Measurements from ENCODE around the gene DOCK4.

Gene DOCK4

DNA sequence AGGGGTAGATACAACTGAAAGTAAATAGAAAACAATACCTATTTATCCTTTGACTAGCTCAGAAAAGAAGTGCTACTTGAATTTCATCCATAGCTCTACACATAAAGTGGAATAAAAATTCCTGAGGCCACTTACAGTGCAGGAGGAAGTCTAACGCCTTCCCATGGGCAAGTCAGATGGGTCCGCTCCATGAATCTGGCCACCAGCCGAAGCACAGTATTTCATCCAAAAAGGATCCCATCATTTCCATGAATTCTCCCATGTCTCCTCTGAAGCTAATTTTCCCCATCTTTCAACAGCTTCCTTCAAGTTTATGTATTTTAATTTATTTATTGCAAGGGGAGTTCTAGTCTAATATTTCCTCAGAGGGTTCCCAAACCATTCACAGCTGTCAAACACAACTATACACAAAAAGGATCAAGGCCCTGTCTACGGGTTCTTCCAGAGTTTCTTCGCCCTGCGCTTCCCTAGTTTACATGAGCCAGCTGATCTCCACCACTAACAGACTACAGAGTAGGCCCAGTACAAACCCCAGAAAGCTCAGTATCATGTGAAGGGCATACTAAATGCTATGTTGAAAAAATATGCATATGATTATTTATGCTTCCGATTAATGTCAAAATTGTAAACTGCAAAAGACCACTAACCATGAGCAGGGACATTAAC lies 184.7 kb downstream of the DOCK4 start:
- no peaks in the 10 kb centered on the region for H3K9me2 ChIP-seq (replicated peaks; ENCODE audit: insufficient read depth, low read length)
- H3K4me3 ChIP-seq (ENCODE audit: insufficient read depth, low read length, poor library complexity, severe bottlenecking), result no peak overlapping the region
- H3K27me3 ChIP-seq (ENCODE audit: low read length), result no peaks in the 10 kb centered on the region
- H3K9me3 ChIP-seq (ENCODE audit: insufficient read depth, low read length), result no peaks in the 10 kb centered on the region
- H4K20me1 ChIP-seq (ENCODE audit: low read depth, low read length), result no peaks in the 10 kb centered on the region
- no peak overlapping the region for H2AFZ ChIP-seq (ENCODE audit: low read depth, low read length, severe bottlenecking)
- H3K4me2 ChIP-seq (ENCODE audit: low read depth, low read length, poor library complexity, severe bottlenecking), result no peak overlapping the region
- no peak overlapping the region for H3K27ac ChIP-seq (ENCODE audit: low read depth, low read length)
- H3F3A ChIP-seq (ENCODE audit: insufficient read depth), result no peaks in the 10 kb centered on the region
- no peaks in the 10 kb centered on the region for H3K79me2 ChIP-seq (ENCODE audit: insufficient read depth, low read length)
- TF ChIP-seq, protein P1, sequence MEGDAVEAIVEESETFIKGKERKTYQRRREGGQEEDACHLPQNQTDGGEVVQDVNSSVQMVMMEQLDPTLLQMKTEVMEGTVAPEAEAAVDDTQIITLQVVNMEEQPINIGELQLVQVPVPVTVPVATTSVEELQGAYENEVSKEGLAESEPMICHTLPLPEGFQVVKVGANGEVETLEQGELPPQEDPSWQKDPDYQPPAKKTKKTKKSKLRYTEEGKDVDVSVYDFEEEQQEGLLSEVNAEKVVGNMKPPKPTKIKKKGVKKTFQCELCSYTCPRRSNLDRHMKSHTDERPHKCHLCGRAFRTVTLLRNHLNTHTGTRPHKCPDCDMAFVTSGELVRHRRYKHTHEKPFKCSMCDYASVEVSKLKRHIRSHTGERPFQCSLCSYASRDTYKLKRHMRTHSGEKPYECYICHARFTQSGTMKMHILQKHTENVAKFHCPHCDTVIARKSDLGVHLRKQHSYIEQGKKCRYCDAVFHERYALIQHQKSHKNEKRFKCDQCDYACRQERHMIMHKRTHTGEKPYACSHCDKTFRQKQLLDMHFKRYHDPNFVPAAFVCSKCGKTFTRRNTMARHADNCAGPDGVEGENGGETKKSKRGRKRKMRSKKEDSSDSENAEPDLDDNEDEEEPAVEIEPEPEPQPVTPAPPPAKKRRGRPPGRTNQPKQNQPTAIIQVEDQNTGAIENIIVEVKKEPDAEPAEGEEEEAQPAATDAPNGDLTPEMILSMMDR (IDR thresholded peaks at IDR 0.05; ENCODE audit: insufficient read depth, low read length, poor library complexity, severe bottlenecking), result no peak
- no peak for TF ChIP-seq EZH2phosphoT487 (conservative IDR thresholded peaks at IDR 0.05; ENCODE audit: low read length)
- H3K36me3 ChIP-seq (ENCODE audit: low read length), result no peaks in the 10 kb centered on the region
- H3K9ac ChIP-seq (ENCODE audit: low read length), result no peak overlapping the region

DNA sequence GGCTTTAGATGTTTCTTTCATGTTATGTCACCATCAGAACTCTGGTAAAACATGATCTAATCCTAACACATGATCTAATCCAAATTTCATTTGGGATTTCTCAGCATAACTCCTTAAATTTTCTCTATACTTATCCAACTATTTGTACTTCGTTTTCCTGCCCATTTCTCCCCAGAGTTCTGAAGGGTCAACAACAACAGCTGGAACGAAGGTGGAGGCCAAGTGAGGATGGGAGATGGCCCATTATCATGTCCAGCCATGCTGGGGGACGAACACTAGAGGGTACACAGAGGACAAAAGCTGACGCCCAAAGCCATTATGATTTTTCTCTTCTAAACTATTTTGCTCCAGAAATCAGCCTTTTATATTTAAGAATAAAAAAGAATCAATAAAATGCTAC lies 185.4 kb downstream of the DOCK4 start:
- Histone ChIP-seq H3K4me3 (ENCODE audit: insufficient read depth, low read length, poor library complexity, severe bottlenecking) (no peak overlapping the region), H3K9me2 (replicated peaks; ENCODE audit: insufficient read depth, low read length) (no peaks in the 10 kb centered on the region), H3K27ac (ENCODE audit: low read depth, low read length) (no peak overlapping the region), H3K79me2 (ENCODE audit: insufficient read depth, low read length) (no peaks in the 10 kb centered on the region), H3K36me3 (ENCODE audit: low read length) (no peaks in the 10 kb centered on the region), H2AFZ (ENCODE audit: low read depth, low read length, severe bottlenecking) (no peak overlapping the region), H3K9ac (ENCODE audit: low read length) (no peak overlapping the region), H3K9me3 (ENCODE audit: insufficient read depth, low read length) (no peaks in the 10 kb centered on the region), H3K4me2 (ENCODE audit: low read depth, low read length, poor library complexity, severe bottlenecking) (no peak overlapping the region), H3K27me3 (ENCODE audit: low read length) (no peaks in the 10 kb centered on the region), H3F3A (ENCODE audit: insufficient read depth) (no peaks in the 10 kb centered on the region), H4K20me1 (ENCODE audit: low read depth, low read length) (no peaks in the 10 kb centered on the region)
- TF ChIP-seq EZH2phosphoT487 (conservative IDR thresholded peaks at IDR 0.05; ENCODE audit: low read length), result no peak
- TF ChIP-seq, protein P1 (IDR thresholded peaks at IDR 0.05; ENCODE audit: insufficient read depth, low read length, poor library complexity, severe bottlenecking), result no peak

DNA sequence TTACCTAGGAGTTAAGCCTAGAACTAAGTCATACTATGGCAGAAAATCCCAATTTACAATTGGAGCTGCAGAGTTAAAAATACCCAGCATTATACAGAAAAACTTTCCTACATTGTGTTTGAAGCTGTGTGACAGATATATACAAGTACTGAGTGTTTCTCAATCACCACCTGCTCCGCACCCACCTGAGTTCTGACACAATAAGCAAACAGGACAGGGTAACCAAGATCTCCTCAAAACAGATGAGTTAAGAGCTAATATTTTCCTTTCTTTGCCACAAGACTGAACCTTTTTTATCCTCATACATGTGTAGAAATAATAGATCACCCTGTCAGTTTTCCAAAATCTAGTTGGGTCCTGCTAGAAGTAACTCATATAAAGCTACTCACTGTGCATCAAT lies 186.3 kb downstream of the DOCK4 start:
- no peaks in the 10 kb centered on the region for H3K79me2 ChIP-seq (ENCODE audit: insufficient read depth, low read length)
- TF ChIP-seq, protein P1 (IDR thresholded peaks at IDR 0.05; ENCODE audit: insufficient read depth, low read length, poor library complexity, severe bottlenecking), result no peak
- no peak for TF ChIP-seq EZH2phosphoT487 (conservative IDR thresholded peaks at IDR 0.05; ENCODE audit: low read length)
- H3K9me3 ChIP-seq (ENCODE audit: insufficient read depth, low read length), result no peaks in the 10 kb centered on the region
- no peaks in the 10 kb centered on the region for H3K27me3 ChIP-seq (ENCODE audit: low read length)
- H4K20me1 ChIP-seq (ENCODE audit: low read depth, low read length), result no peaks in the 10 kb centered on the region
- no peaks in the 10 kb centered on the region for H3K9me2 ChIP-seq (replicated peaks; ENCODE audit: insufficient read depth, low read length)
- H3K9ac ChIP-seq (ENCODE audit: low read length), result no peak overlapping the region
- no peaks in the 10 kb centered on the region for H3F3A ChIP-seq (ENCODE audit: insufficient read depth)
- no peak overlapping the region for H3K27ac ChIP-seq (ENCODE audit: low read depth, low read length)
- H3K36me3 ChIP-seq (ENCODE audit: low read length), result no peaks in the 10 kb centered on the region
- H3K4me2 ChIP-seq (ENCODE audit: low read depth, low read length, poor library complexity, severe bottlenecking), result no peak overlapping the region
- no peak overlapping the region for H3K4me3 ChIP-seq (ENCODE audit: insufficient read depth, low read length, poor library complexity, severe bottlenecking)
- no peak overlapping the region for H2AFZ ChIP-seq (ENCODE audit: low read depth, low read length, severe bottlenecking)
